H9 (cell line): ENCODE results near the gene CCDC102B. TPM values are rescaled to one million over a fixed set of nuclear protein-coding genes. Genes with fewer than 3 reads are reported as not detected.

Experiments
- DNase-seq: peaks from one replicate; pipeline ENCODE4 v3.0.0-alpha.2; 2017
- H2AFZ ChIP-seq: one replicate; pipeline ENCODE4 v1.6.1; 2013; ENCODE audit warnings: mild to moderate bottlenecking, low read length, control low read depth, moderate library complexity
- H2AK5ac ChIP-seq: 2 replicates; pipeline ENCODE4 v1.6.1; 2013; ENCODE audit warnings: low read length, control low read depth, mixed read lengths; ENCODE audit not compliant: insufficient read length
- H2BK120ac ChIP-seq: one replicate; pipeline ENCODE4 v1.6.1; 2013; ENCODE audit warnings: low read depth, mild to moderate bottlenecking, low read length, control low read depth, inconsistent platforms; ENCODE audit not compliant: poor library complexity, severe bottlenecking
- H2BK12ac ChIP-seq: 2 replicates; pipeline ENCODE4 v1.6.1; 2013; ENCODE audit warnings: low read length, control low read depth, mixed read lengths, low read depth; ENCODE audit not compliant: insufficient read length
- H2BK15ac ChIP-seq: 2 replicates; pipeline ENCODE4 v1.6.1; 2013; ENCODE audit warnings: low read depth, low read length, control low read depth
- H2BK20ac ChIP-seq: one replicate; pipeline ENCODE4 v1.6.1; 2013; ENCODE audit warnings: low read depth, mild to moderate bottlenecking, low read length, control low read depth, inconsistent platforms; ENCODE audit not compliant: poor library complexity, severe bottlenecking
- H2BK5ac ChIP-seq: 2 replicates; pipeline ENCODE4 v1.6.1; 2013; ENCODE audit warnings: low read length, control low read depth, mixed read lengths; ENCODE audit not compliant: insufficient read length
- H3K14ac ChIP-seq: 2 replicates; pipeline ENCODE4 v1.6.1; 2013; ENCODE audit warnings: low read length, control low read depth; ENCODE audit not compliant: insufficient read depth
- H3K18ac ChIP-seq: 2 replicates; pipeline ENCODE4 v1.6.1; 2013; ENCODE audit warnings: low read depth, mild to moderate bottlenecking, mixed read lengths, low read length, control low read depth; ENCODE audit not compliant: insufficient read length
- H3K23ac ChIP-seq: 2 replicates; pipeline ENCODE4 v1.6.1; 2013; ENCODE audit warnings: low read length, control low read depth, mixed read lengths, low read depth; ENCODE audit not compliant: insufficient read length
- H3K23me2 ChIP-seq: 2 replicates; pipeline ENCODE4 v1.6.1; 2013; ENCODE audit warnings: low read depth, mild to moderate bottlenecking, mixed read lengths, low read length, control low read depth; ENCODE audit not compliant: insufficient read length, poor library complexity, severe bottlenecking
- H3K27ac ChIP-seq: 2 replicates; pipeline ENCODE4 v1.5.1; 2013; ENCODE audit warnings: low read length, control low read depth, mixed read lengths, low read depth; ENCODE audit not compliant: insufficient read length
- H3K27me3 ChIP-seq: 2 replicates; pipeline ENCODE4 v1.6.1; 2013; ENCODE audit warnings: low read length, control low read depth, inconsistent platforms; ENCODE audit not compliant: insufficient read depth
- H3K4ac ChIP-seq: 2 replicates; pipeline ENCODE4 v1.6.1; 2013; ENCODE audit warnings: low read depth, mild to moderate bottlenecking, control low read depth, inconsistent platforms, low read length, moderate library complexity
- H3K4me1 ChIP-seq: 2 replicates; pipeline ENCODE4 v1.6.1; 2013; ENCODE audit warnings: low read length, control low read depth, inconsistent platforms; ENCODE audit not compliant: insufficient read depth
- H3K4me2 ChIP-seq: 2 replicates; pipeline ENCODE4 v1.6.1; 2013; ENCODE audit warnings: low read length, control low read depth, mixed read lengths; ENCODE audit not compliant: insufficient read length, insufficient read depth
- H3K56ac ChIP-seq: 2 replicates; pipeline ENCODE4 v1.6.1; 2013; ENCODE audit warnings: low read depth, mild to moderate bottlenecking, mixed read lengths, low read length, control low read depth; ENCODE audit not compliant: insufficient read length
- H3K79me1 ChIP-seq: 2 replicates; pipeline ENCODE4 v1.6.1; 2013; ENCODE audit warnings: low read depth, mild to moderate bottlenecking, moderate library complexity, low read length, control low read depth, inconsistent platforms; ENCODE audit not compliant: insufficient read depth, poor library complexity, severe bottlenecking
- H3K79me2 ChIP-seq: 2 replicates; pipeline ENCODE4 v1.6.1; 2013; ENCODE audit warnings: low read length, control low read depth, inconsistent platforms; ENCODE audit not compliant: insufficient read depth
- H3K9ac ChIP-seq: 2 replicates; pipeline ENCODE4 v1.6.1; 2013; ENCODE audit warnings: low read length, control low read depth, mixed read lengths; ENCODE audit not compliant: insufficient read length; ENCODE audit errors: extremely low read depth
- H3K9me3 ChIP-seq: one replicate; pipeline ENCODE4 v1.6.1; 2013; ENCODE audit warnings: low read depth, low read length, inconsistent platforms; ENCODE audit not compliant: control insufficient read depth
- H3T11ph ChIP-seq: one replicate; pipeline ENCODE4 v1.6.1; 2013; ENCODE audit warnings: mild to moderate bottlenecking, low read length, control low read depth, inconsistent platforms
- H4K20me1 ChIP-seq: one replicate; pipeline ENCODE4 v1.6.1; 2013; ENCODE audit not compliant: control insufficient read depth, insufficient read length, insufficient read depth
- H4K5ac ChIP-seq: 2 replicates; pipeline ENCODE4 v1.6.1; 2013; ENCODE audit warnings: low read depth, mild to moderate bottlenecking, mixed read lengths, low read length, control low read depth; ENCODE audit not compliant: insufficient read length
- H4K8ac ChIP-seq: replicated peaks from 2 replicates; pipeline ENCODE4 v1.6.1; 2013; ENCODE audit warnings: low read length, control low read depth, mixed read lengths, low read depth; ENCODE audit not compliant: insufficient read length
- H4K91ac ChIP-seq: 2 replicates; pipeline ENCODE4 v1.6.1; 2013; ENCODE audit warnings: low read depth, mild to moderate bottlenecking, moderate library complexity, mixed read lengths, low read length, control low read depth; ENCODE audit not compliant: insufficient read length
- H3K27ac Mint-ChIP-seq, 3 experiments: 2 replicates in 2 of 3; 3 replicates in 1 of 3; pipeline ENCODE4 v1.8.0; 2020 to 2021; ENCODE audit warnings: mixed read lengths in 3 of 3, mild to moderate bottlenecking in 1 of 3, moderate library complexity in 1 of 3
- H3K27me3 Mint-ChIP-seq: 2 replicates; pipeline ENCODE4 v1.8.0; 2021; ENCODE audit warnings: low read depth, mild to moderate bottlenecking, moderate library complexity, mixed read lengths
- H3K36me3 Mint-ChIP-seq, 3 experiments: 2 replicates in 2 of 3; 3 replicates in 1 of 3; pipeline ENCODE4 v1.8.0; 2020 to 2021; ENCODE audit warnings: low read depth in 3 of 3, mixed read lengths in 3 of 3; ENCODE audit not compliant: insufficient read depth in 1 of 3
- H3K4me1 Mint-ChIP-seq, 2 experiments: 2 replicates each; pipeline ENCODE4 v1.8.0; 2020; ENCODE audit warnings: mixed read lengths in 2 of 2
- H3K4me3 Mint-ChIP-seq, 2 experiments: 2 replicates in 1 of 2; 3 replicates in 1 of 2; pipeline ENCODE4 v1.8.0; 2020 to 2021; ENCODE audit warnings: mild to moderate bottlenecking in 2 of 2, mixed read lengths in 2 of 2, moderate library complexity in 1 of 2
- H3K9me3 Mint-ChIP-seq, 2 experiments: 2 replicates in 1 of 2; 3 replicates in 1 of 2; pipeline ENCODE4 v1.8.0; 2020; ENCODE audit warnings: mild to moderate bottlenecking in 2 of 2, mixed read lengths in 2 of 2, moderate library complexity in 1 of 2
- CTCF ChIP-seq: fragments of 200-600 bp; sonication (generic); conservative IDR thresholded peaks from 3 replicates; pipeline ENCODE4 v1.8.0; 2021; ENCODE audit warnings: antibody characterized with exemption, mild to moderate bottlenecking
- WGBS: extraction: QIAGEN DNeasy Blood & Tissue Kit; methylation state at CpG from one replicate; pipeline ENCODE4 v1.1.7; 2013; ENCODE audit warnings: missing lambda C conversion rate, low lambda C conversion rate, mixed read lengths; ENCODE audit not compliant: insufficient read length; ENCODE audit errors: extremely low coverage; 5-methylcytosine and 5-hydroxymethylcytosine counted together
- total RNA-seq: library from RNA; stranded (reverse); gene quantifications from 2 replicates; pipeline ENCODE4 v1.2.1, GENCODE V29; 2021

Gene CCDC102B
- total RNA-seq, 1 experiment from 2014 or later, result 1.2 TPM

- Histone ChIP-seq H4K5ac (no peak overlapping the region), H3K27me3 (no peaks in the 10 kb centered on the region), H2BK15ac (no peak overlapping the region), H3K9ac (no peak overlapping the region), H3K4me1 (no peaks in the 10 kb centered on the region), H4K91ac (no peak overlapping the region), H3K4ac (no peak overlapping the region), H3K79me2 (no peaks in the 10 kb centered on the region), H3K23me2 (no peaks in the 10 kb centered on the region), H2BK5ac (no peak overlapping the region), H3K18ac (no peak overlapping the region), H3K79me1 (no peaks in the 10 kb centered on the region), H4K20me1 (no peaks in the 10 kb centered on the region), H3K56ac (no peak overlapping the region), H2AFZ (no peak overlapping the region), H2AK5ac (no peak overlapping the region), H4K8ac (no peak overlapping the region), H3K4me2 (no peak overlapping the region), H3K27ac (no peak overlapping the region), H3K9me3 (no peaks in the 10 kb centered on the region), H2BK12ac (no peak overlapping the region), H2BK120ac (no peak overlapping the region), H3T11ph (no peak overlapping the region), H2BK20ac (no peak overlapping the region), H3K14ac (no peak overlapping the region), H3K23ac (no peak overlapping the region)
- no peak for TF ChIP-seq CTCF
- peak overlapping the region in 1 of 3 experiments; percentile 89; a peak in 2 of 7 replicates for H3K27ac Mint-ChIP-seq
- H3K36me3 Mint-ChIP-seq, result no peaks in the 10 kb centered on the region
- no CpG with 5 or more reads among the region's 5 CpGs for WGBS
- no peaks in the 10 kb centered on the region for H3K27me3 Mint-ChIP-seq
- no peaks in the 10 kb centered on the region for H3K4me1 Mint-ChIP-seq
- no peaks in the 10 kb centered on the region for H3K9me3 Mint-ChIP-seq
- DNase-seq, result no peak
- no peak overlapping the region for H3K4me3 Mint-ChIP-seq
Measured at GRCh38 chr18:69008538-69008937, 210.7 kb downstream of the CCDC102B start.
